Hepatocyte (in vitro differentiated cells): ENCODE results near the gene SLCO2A1. TPM values are rescaled to one million over a fixed set of nuclear protein-coding genes. Genes with fewer than 3 reads are reported as not detected.

Experiments
- DNase-seq: peaks from one replicate; pipeline ENCODE4 v3.0.0-alpha.2; 2016; ENCODE audit warnings: low spot score
- H2AFZ ChIP-seq: fragments of 200-600 bp; sonication (generic); 2 replicates; pipeline ENCODE4 v1.6.0; 2016; ENCODE audit warnings: antibody characterized with exemption, mild to moderate bottlenecking
- H3K27ac ChIP-seq: fragments of 200-600 bp; sonication (generic); 2 replicates; pipeline ENCODE4 v1.5.1; 2016; ENCODE audit warnings: mild to moderate bottlenecking
- H3K27me3 ChIP-seq: fragments of 200-600 bp; sonication (generic); 2 replicates; pipeline ENCODE4 v1.6.1; 2016
- H3K36me3 ChIP-seq: fragments of 200-600 bp; sonication (generic); replicated peaks from 2 replicates; pipeline ENCODE4 v1.5.1; 2016; ENCODE audit warnings: low read depth; ENCODE audit not compliant: insufficient read depth
- H3K4me1 ChIP-seq: fragments of 200-600 bp; sonication (generic); 2 replicates; pipeline ENCODE4 v1.5.1; 2016; ENCODE audit warnings: mild to moderate bottlenecking, moderate library complexity; ENCODE audit not compliant: insufficient read depth
- H3K4me2 ChIP-seq: fragments of 200-600 bp; sonication (generic); 2 replicates; pipeline ENCODE4 v1.6.0; 2016
- H3K4me3 ChIP-seq: fragments of 200-600 bp; sonication (generic); 2 replicates; pipeline ENCODE4 v1.5.1; 2016; ENCODE audit warnings: mild to moderate bottlenecking
- H3K79me2 ChIP-seq: fragments of 200-600 bp; sonication (generic); 2 replicates; pipeline ENCODE4 v1.6.0; 2017; ENCODE audit warnings: mild to moderate bottlenecking
- H3K9me2 ChIP-seq: fragments of 200-600 bp; sonication (generic); replicated peaks from 2 replicates; pipeline ENCODE4 v1.6.0; 2017; ENCODE audit warnings: mild to moderate bottlenecking; ENCODE audit not compliant: insufficient read depth
- H3K9me3 ChIP-seq: fragments of 200-600 bp; sonication (generic); 2 replicates; pipeline ENCODE4 v1.5.1; 2016; ENCODE audit warnings: low read depth, mild to moderate bottlenecking
- H4K20me1 ChIP-seq: fragments of 200-600 bp; sonication (generic); 2 replicates; pipeline ENCODE4 v1.6.0; 2016; ENCODE audit warnings: mild to moderate bottlenecking; ENCODE audit not compliant: insufficient read depth, poor library complexity, severe bottlenecking
- CTCF ChIP-seq: fragments of 200-600 bp; sonication (generic); IDR thresholded peaks from 2 replicates; pipeline ENCODE4 v1.5.1; 2016; ENCODE audit warnings: antibody characterized with exemption, mild to moderate bottlenecking; ENCODE audit not compliant: poor library complexity
- EZH2 ChIP-seq: fragments of 200-600 bp; sonication (generic); IDR thresholded peaks from 2 replicates; pipeline ENCODE4 v1.6.1; 2016; ENCODE audit warnings: antibody characterized with exemption, mild to moderate bottlenecking, borderline replicate concordance
- EZH2phosphoT487 ChIP-seq: fragments of 200-600 bp; sonication (generic); IDR thresholded peaks from one replicate; pipeline ENCODE4 v1.6.1; 2018; ENCODE audit warnings: antibody characterized with exemption, mild to moderate bottlenecking, low read depth, moderate library complexity; ENCODE audit not compliant: unreplicated experiment, severe bottlenecking
- WGBS: methylation state at CpG from one replicate; pipeline ENCODE4 v1.1.6; 2016; ENCODE audit warnings: low lambda C conversion rate; ENCODE audit errors: missing lambda C conversion rate; 5-methylcytosine and 5-hydroxymethylcytosine counted together
- polyA plus RNA-seq: library from polyadenylated mRNA; unstranded; fragments of >200 nt; fragmentation: Nextera tagmentation; extraction: Ambion mirVana; gene quantifications from 2 replicates; pipeline ENCODE4 v1.2.1, GENCODE V29; 2016
- total RNA-seq: library from RNA; depleted of rRNA; stranded (reverse); fragments of >200 nt; gene quantifications from 2 replicates; pipeline ENCODE4 v1.2.3, GENCODE V29; 2014

SLCO2A1 gene
- total and polyA plus RNA-seq, 2 experiments from 2014 or later: 2.3 to 8.4 TPM

GRCh38 chr3:134034005-134034785, 4.5 kb upstream of the SLCO2A1 start:
- no peak for TF ChIP-seq CTCF
- no peak for TF ChIP-seq EZH2
- TF ChIP-seq EZH2phosphoT487: no peak
- H3K27me3 ChIP-seq: peaks cover 4% of the 10 kb centered on the region
- no peak for DNase-seq
- no peak overlapping the region for H2AFZ ChIP-seq
- no peak overlapping the region for H3K4me2 ChIP-seq
- H3K79me2 ChIP-seq: no peaks in the 10 kb centered on the region
- H3K9me2 ChIP-seq: no peaks in the 10 kb centered on the region
- H3K36me3 ChIP-seq: no peaks in the 10 kb centered on the region
- no peak overlapping the region for H3K27ac ChIP-seq
- WGBS: 89% methylated on average over 6 of the region's 6 CpGs
- H3K4me1 ChIP-seq: peaks cover 22% of the 10 kb centered on the region
- H3K4me3 ChIP-seq: no peak overlapping the region
- H4K20me1 ChIP-seq: no peaks in the 10 kb centered on the region
- H3K9me3 ChIP-seq: no peaks in the 10 kb centered on the region

- H3K4me3 ChIP-seq: no peak overlapping the region
- no peak for DNase-seq
- 93% methylated on average over 8 of the region's 8 CpGs for WGBS
- no peak overlapping the region for H3K4me2 ChIP-seq
- no peaks in the 10 kb centered on the region for H3K79me2 ChIP-seq
- peaks cover 11% of the 10 kb centered on the region for H3K27me3 ChIP-seq
- H4K20me1 ChIP-seq: no peaks in the 10 kb centered on the region
- H3K4me1 ChIP-seq: peaks cover 21% of the 10 kb centered on the region
- H3K27ac ChIP-seq: no peak overlapping the region
- no peaks in the 10 kb centered on the region for H3K36me3 ChIP-seq
- no peaks in the 10 kb centered on the region for H3K9me3 ChIP-seq
- TF ChIP-seq EZH2: no peak
- no peak for TF ChIP-seq CTCF
- no peak for TF ChIP-seq EZH2phosphoT487
- no peaks in the 10 kb centered on the region for H3K9me2 ChIP-seq
- no peak overlapping the region for H2AFZ ChIP-seq
Measured at GRCh38 chr3:134033315-134033996, 3.7 kb upstream of the SLCO2A1 start.

- Histone ChIP-seq H3K9me2 (no peaks in the 10 kb centered on the region), H3K4me2 (no peak overlapping the region), H3K4me1 (peaks cover 11% of the 10 kb centered on the region), H3K27me3 (peaks cover 23% of the 10 kb centered on the region), H3K36me3 (no peaks in the 10 kb centered on the region), H3K9me3 (no peaks in the 10 kb centered on the region), H2AFZ (no peak overlapping the region), H3K4me3 (no peak overlapping the region), H3K27ac (no peak overlapping the region), H3K79me2 (no peaks in the 10 kb centered on the region), H4K20me1 (no peaks in the 10 kb centered on the region)
- WGBS: 97% methylated on average over 4 of the region's 4 CpGs
- TF ChIP-seq EZH2phosphoT487: no peak
- TF ChIP-seq CTCF: no peak
- no peak for TF ChIP-seq EZH2
- DNase-seq: no peak
Measured at GRCh38 chr3:134031348-134031915, 1.7 kb upstream of the SLCO2A1 start.
